Measurements from ENCODE around the gene DDIT3. TPM values are rescaled to one million over a fixed set of nuclear protein-coding genes. Genes with fewer than 3 reads are reported as not detected.
A peak's percentile ranks its signal among the peaks of the same experiment; 100 is the strongest.

The DDIT3 gene
- total and polyA plus RNA-seq, 2 of the 8 experiments (the other 6 are each of a cell fraction or from before 2014, with no cell fraction given), result 4.9 to 5.7 TPM

- Histone ChIP-seq H4K20me1 (replicated peaks in 1 of 2; ENCODE audit: control insufficient read depth in 1 of 2, insufficient read depth in 2 of 2, low read length in 2 of 2) (peaks cover 0 to 1% of the 10 kb centered on the region in 2 experiments), H3K4me2 (ENCODE audit: insufficient read depth in 1 of 2, low read depth in 2 of 2, low read length in 2 of 2) (no peak overlapping the region), H3K27me3 (replicated peaks in 1 of 4; ENCODE audit: control insufficient read depth in 3 of 4, extremely low read depth in 1 of 4, insufficient read depth in 3 of 4, low read length in 3 of 4) (peaks cover 20 to 35% (median 33%) of the 10 kb centered on the region in 4 experiments), H3K23ac (ENCODE audit: insufficient read length) (no peak overlapping the region), H3K36me3 (ENCODE audit: control insufficient read depth in 2 of 4, insufficient read depth in 4 of 4, low read length in 3 of 4) (no peaks in the 10 kb centered on the region), H3K79me1 (ENCODE audit: low read depth, low read length) (no peaks in the 10 kb centered on the region), H4K5ac (ENCODE audit: insufficient read length, low read depth, low read length) (no peak overlapping the region), H2AFZ (ENCODE audit: low read length) (no peak overlapping the region), H2BK12ac (ENCODE audit: low read depth, low read length) (peak overlapping the region; percentile 4; the same call in 1 of the 2 replicates), H2BK120ac (replicated peaks; ENCODE audit: low read depth, low read length) (no peak overlapping the region), H2BK5ac (ENCODE audit: low read depth, low read length) (no peak overlapping the region), H3K23me2 (ENCODE audit: low read depth, low read length) (peaks cover 8% of the 10 kb centered on the region; the same call in 1 of the 2 replicates), H4K91ac (replicated peaks; ENCODE audit: insufficient read length, low read length) (no peak overlapping the region), H3K79me2 (ENCODE audit: control insufficient read depth in 1 of 2, insufficient read depth in 2 of 2, low read length in 2 of 2) (no peaks in the 10 kb centered on the region), H3K9ac (replicated peaks in 1 of 4; ENCODE audit: extremely low read depth in 1 of 4, low read depth in 3 of 4, low read length in 3 of 4) (no peak overlapping the region), H4K8ac (ENCODE audit: extremely low read depth, insufficient read depth, low read length) (no peak overlapping the region), H3K27ac (ENCODE audit: low read depth, low read length) (no peak overlapping the region), H3K9me3 (ENCODE audit: insufficient read depth in 2 of 2, low read depth in 1 of 2, low read length in 1 of 2) (no peaks in the 10 kb centered on the region), H3K56ac (replicated peaks; ENCODE audit: insufficient read length, low read depth, low read length) (no peak overlapping the region), H2BK15ac (ENCODE audit: low read length) (no peak overlapping the region), H2BK20ac (ENCODE audit: low read length) (no peak overlapping the region), H3K14ac (ENCODE audit: insufficient read length) (no peak overlapping the region), H2AK5ac (ENCODE audit: low read depth, low read length) (no peak overlapping the region), H3K4me3 (ENCODE audit: extremely low read depth in 1 of 4, insufficient read depth in 2 of 4, low read depth in 3 of 4, low read length in 4 of 4) (no peak overlapping the region), H3K18ac (ENCODE audit: extremely low read depth, low read length) (no peak overlapping the region), H3K4me1 (replicated peaks in 1 of 4; ENCODE audit: control insufficient read depth in 3 of 4, insufficient read depth in 4 of 4, low read length in 3 of 4) (peaks cover 0 to 25% (median 11%) of the 10 kb centered on the region in 4 experiments; a peak in 6 of 7 replicates), H3K4ac (replicated peaks; ENCODE audit: insufficient read length, low read depth, low read length) (no peak overlapping the region)
- POLR2A ChIA-PET (ENCODE audit: partially characterized antibody), result no interaction called here
- DNase-seq (ENCODE audit: low read depth in 1 of 2, low spot score in 2 of 2), result no peak
- FAIRE-seq, result no peak
- CTCF ChIA-PET (ENCODE audit: partially characterized antibody), result interaction anchor here (1.0 to 25.1 kb wide), 4 partner anchors 8 to 252 kb away, joined by 3 to 441 read pairs (median 4); partner anchors contain the start of genes GLI1 and INHBE
- 87% methylated on average over 10 of the region's 10 CpGs; no CpG with 5 or more reads in 1 of the 2 experiments for WGBS, 2 experiments (ENCODE audit: extremely low coverage in 1 of 2, insufficient coverage in 1 of 2, insufficient read length in 1 of 2, insufficient replicate concordance in 2 of 2, low coverage in 1 of 2, low lambda C conversion rate in 2 of 2, missing lambda C conversion rate in 1 of 2)
- TF ChIP-seq RNF2 (IDR thresholded peaks at IDR 0.05; ENCODE audit: borderline replicate concordance, low read depth, low read length, missing control alignments, poor library complexity, severe bottlenecking), result no peak
- TF ChIP-seq SIN3A (conservative IDR thresholded peaks at IDR 0.05 in 1 of 2, IDR thresholded peaks at IDR 0.05 in 1 of 2; ENCODE audit: low read depth in 1 of 2, low read length in 2 of 2), result no peak
- TF ChIP-seq MAX (IDR thresholded peaks at IDR 0.05), result no peak
- TF ChIP-seq POLR2AphosphoS5 (IDR thresholded peaks at IDR 0.05; ENCODE audit: low read depth, low read length), result no peak
- TF ChIP-seq HDAC6 (IDR thresholded peaks at IDR 0.05; ENCODE audit: low read depth, low read length), result no peak
- no peak for TF ChIP-seq CBX8 (IDR thresholded peaks at IDR 0.05; ENCODE audit: borderline replicate concordance, low read depth, low read length)
These were observed 41.3 kb downstream of the DDIT3 start for GRCh38 chr12:57479043-57479375.

Measured in H1 (cell line).